LNCAP (cell line): ENCODE measurements around the gene SCN8A.

Source experiments
- TF ChIP-seq, protein P1 (sequence below): fragments of 450-650 bp; IDR thresholded peaks from 2 replicates; pipeline ENCODE4 v1.5.1; 2017; ENCODE audit warnings: mild to moderate bottlenecking

SCN8A gene

GRCh38 chr12:51689983-51690382, 99.0 kb downstream of the SCN8A start:
- TF ChIP-seq, protein P1, sequence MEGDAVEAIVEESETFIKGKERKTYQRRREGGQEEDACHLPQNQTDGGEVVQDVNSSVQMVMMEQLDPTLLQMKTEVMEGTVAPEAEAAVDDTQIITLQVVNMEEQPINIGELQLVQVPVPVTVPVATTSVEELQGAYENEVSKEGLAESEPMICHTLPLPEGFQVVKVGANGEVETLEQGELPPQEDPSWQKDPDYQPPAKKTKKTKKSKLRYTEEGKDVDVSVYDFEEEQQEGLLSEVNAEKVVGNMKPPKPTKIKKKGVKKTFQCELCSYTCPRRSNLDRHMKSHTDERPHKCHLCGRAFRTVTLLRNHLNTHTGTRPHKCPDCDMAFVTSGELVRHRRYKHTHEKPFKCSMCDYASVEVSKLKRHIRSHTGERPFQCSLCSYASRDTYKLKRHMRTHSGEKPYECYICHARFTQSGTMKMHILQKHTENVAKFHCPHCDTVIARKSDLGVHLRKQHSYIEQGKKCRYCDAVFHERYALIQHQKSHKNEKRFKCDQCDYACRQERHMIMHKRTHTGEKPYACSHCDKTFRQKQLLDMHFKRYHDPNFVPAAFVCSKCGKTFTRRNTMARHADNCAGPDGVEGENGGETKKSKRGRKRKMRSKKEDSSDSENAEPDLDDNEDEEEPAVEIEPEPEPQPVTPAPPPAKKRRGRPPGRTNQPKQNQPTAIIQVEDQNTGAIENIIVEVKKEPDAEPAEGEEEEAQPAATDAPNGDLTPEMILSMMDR: no peak

- TF ChIP-seq, protein P1: no peak
These were observed 101.0 kb downstream of the SCN8A start for GRCh38 chr12:51692016-51692415.

- TF ChIP-seq, protein P1: no peak
These were observed 102.5 kb downstream of the SCN8A start for GRCh38 chr12:51693569-51693968.

DNA sequence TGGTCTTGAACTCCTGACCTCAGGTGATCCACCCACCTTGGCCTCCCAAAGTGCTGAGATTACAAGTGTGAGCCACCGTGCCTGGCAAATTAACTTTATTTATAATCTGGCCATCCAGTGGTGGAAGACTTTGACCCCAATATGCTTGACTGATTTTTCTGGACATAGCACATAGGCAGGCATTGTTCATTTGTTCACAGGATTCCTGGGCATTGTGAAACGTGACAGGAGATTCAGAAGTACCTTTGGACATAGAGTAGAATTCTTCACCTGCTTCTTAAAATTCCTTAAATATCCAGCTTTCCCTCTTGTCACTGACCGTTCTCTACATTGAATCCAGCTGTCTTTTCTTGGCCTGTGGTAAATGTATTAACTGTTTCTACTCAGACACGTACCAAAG, 103.1 kb downstream of the SCN8A start:
- TF ChIP-seq, protein P1: no peak

DNA sequence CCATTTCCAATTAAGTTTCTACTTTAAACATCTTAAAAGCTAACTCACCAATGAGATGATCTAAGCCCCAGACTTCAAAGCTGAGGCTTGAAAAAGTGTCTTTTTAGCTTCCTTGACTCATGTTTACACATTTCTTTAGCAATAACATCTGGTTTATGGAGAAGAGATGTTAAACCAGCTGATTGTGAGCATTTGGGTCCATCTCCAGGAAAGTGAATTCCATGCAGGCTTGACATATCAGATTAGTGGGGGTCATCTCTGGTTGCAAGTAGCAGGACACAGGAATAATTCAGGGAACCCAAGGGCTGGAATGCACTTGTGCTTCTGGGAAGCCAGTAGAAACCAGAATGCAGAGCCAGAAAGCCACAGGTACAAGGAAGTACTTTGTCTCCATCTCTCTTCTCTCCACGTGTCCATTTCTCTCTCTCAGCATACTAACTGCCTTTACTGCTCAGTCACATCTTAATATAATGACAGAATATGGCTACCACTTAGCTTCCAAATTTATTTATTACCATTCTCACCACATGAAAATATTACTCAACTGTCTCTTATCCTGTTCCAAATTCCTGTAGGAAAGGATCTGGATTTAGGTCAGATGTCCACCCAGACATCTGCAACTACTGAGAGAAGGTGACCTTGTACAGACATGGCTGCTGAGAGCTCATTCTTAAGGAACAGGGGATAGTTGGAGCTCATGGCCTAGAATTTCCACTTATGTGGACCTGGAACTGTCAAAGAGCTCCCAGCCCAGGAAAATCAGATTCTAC, 104.4 kb downstream of the SCN8A start:
- TF ChIP-seq, protein P1: no peak

- TF ChIP-seq, protein P1: no peak
These were observed 108.2 kb downstream of the SCN8A start for GRCh38 chr12:51699219-51699618.

DNA sequence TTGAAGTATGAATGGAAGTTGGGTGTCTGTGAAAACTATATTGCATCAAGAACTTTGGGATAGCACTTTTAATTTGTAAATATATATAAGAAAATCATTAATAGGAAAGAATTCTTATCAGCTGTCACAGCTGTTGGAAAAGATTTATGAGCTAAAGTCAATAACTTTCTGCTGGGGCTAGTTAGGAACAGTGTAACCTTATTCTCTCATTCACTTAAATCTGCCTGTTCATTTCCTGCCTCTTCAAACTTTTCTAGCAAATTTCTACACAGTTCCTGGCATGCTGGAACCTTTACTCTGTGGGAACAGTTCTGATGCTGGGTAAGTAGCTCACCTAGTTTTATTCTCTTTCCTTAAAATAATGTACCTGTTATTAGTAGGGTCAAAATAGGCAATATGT, 109.9 kb downstream of the SCN8A start:
- TF ChIP-seq, protein P1: no peak

DNA sequence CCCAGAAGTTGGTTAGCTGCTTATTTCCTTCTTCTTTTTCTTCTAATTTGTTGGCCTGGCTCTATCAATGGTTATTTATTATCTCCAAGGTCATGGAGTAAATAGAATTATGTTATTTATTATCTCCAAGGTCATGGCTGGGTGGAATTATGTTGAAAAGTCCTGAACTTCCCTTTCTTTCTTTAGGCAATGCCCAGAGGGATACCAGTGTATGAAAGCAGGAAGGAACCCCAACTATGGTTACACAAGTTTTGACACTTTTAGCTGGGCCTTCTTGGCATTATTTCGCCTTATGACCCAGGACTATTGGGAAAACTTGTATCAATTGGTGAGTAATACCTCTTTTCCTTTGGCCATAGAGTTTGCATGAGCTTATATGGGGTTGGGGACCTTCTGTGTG, 111.6 kb downstream of the SCN8A start:
- TF ChIP-seq, protein P1: no peak
